ENCODE data around the gene MAGEC3.
"Not testable (repeated sequence)": the region's sequence is repeated elsewhere in the genome, so short reads cannot be mapped to it uniquely, and the experiment has no call there.

The MAGEC3 gene

GRCh38 chrX:141838016-141838415 is at the start of gene MAGEC3:
MAGEC3 (plus strand) TSS chrX:141838316; CDS start chrX:141838316, 0 bp downstream.
- in situ Hi-C loops (cut with MboI; ENCODE audit: low sequenced_read_pairs) = no loop called here

GRCh38 chrX:141791856-141792255 is 46.3 kb upstream of the MAGEC3 start:
- in situ Hi-C loops (cut with MboI; ENCODE audit: low sequenced_read_pairs) = no loop called here

GRCh38 chrX:141811438-141811837 is 26.7 kb upstream of the MAGEC3 start:
- in situ Hi-C loops (cut with MboI; ENCODE audit: low sequenced_read_pairs) = no loop called here

GRCh38 chrX:141814213-141814857 is 23.8 kb upstream of the MAGEC3 start:
- in situ Hi-C loops (cut with MboI; ENCODE audit: low sequenced_read_pairs) = no loop called here

- in situ Hi-C loops (cut with MboI; ENCODE audit: low sequenced_read_pairs) = no loop called here
Observed at GRCh38 chrX:141815904-141816303, 22.2 kb upstream of the MAGEC3 start.

GRCh38 chrX:141832247-141832646 is 5.9 kb upstream of the MAGEC3 start:
- in situ Hi-C loops (cut with MboI; ENCODE audit: low sequenced_read_pairs) = no loop called here

GRCh38 chrX:141839856-141840255 is 1.7 kb downstream of the MAGEC3 start:
- in situ Hi-C loops (cut with MboI; ENCODE audit: low sequenced_read_pairs) = no loop called here

GRCh38 chrX:141857479-141857878 is 19.4 kb downstream of the MAGEC3 start:
- in situ Hi-C loops (cut with MboI; ENCODE audit: low sequenced_read_pairs) = no loop called here

GRCh38 chrX:141879616-141880015 is 41.5 kb downstream of the MAGEC3 start:
- in situ Hi-C loops (cut with MboI; ENCODE audit: low sequenced_read_pairs) = no loop called here

GRCh38 chrX:141888811-141889210 is 50.7 kb downstream of the MAGEC3 start:
- in situ Hi-C loops (cut with MboI; ENCODE audit: low sequenced_read_pairs) = not testable (repeated sequence)

- in situ Hi-C loops (cut with MboI; ENCODE audit: low sequenced_read_pairs) = no loop called here
Observed at GRCh38 chrX:141894733-141895132, 56.6 kb downstream of the MAGEC3 start.

GRCh38 chrX:141897690-141898089 is 59.6 kb downstream of the MAGEC3 start:
- in situ Hi-C loops (cut with MboI; ENCODE audit: low sequenced_read_pairs) = no loop called here

- in situ Hi-C loops (cut with MboI; ENCODE audit: low sequenced_read_pairs) = no loop called here
Observed at GRCh38 chrX:141902366-141902765, 64.2 kb downstream of the MAGEC3 start.

GRCh38 chrX:141903400-141904155 is 65.5 kb downstream of the MAGEC3 start, which contains the start of gene MAGEC1:
MAGEC1 (plus strand) TSS chrX:141903894; CDS start chrX:141905073, 1,179 bp downstream.
- in situ Hi-C loops (cut with MboI; ENCODE audit: low sequenced_read_pairs) = no loop called here

- in situ Hi-C loops (cut with MboI; ENCODE audit: low sequenced_read_pairs) = no loop called here
Observed at GRCh38 chrX:141904262-141904661, 66.1 kb downstream of the MAGEC3 start.

GRCh38 chrX:141917801-141918200 is 79.7 kb downstream of the MAGEC3 start:
- in situ Hi-C loops (cut with MboI; ENCODE audit: low sequenced_read_pairs) = no loop called here

GRCh38 chrX:141924293-141924692 is 86.2 kb downstream of the MAGEC3 start:
- in situ Hi-C loops (cut with MboI; ENCODE audit: low sequenced_read_pairs) = no loop called here

- in situ Hi-C loops (cut with MboI; ENCODE audit: low sequenced_read_pairs) = no loop called here
Observed at GRCh38 chrX:141928432-141928831, 90.3 kb downstream of the MAGEC3 start.

GRCh38 chrX:141934059-141934641 is 96.0 kb downstream of the MAGEC3 start:
- in situ Hi-C loops (cut with MboI; ENCODE audit: low sequenced_read_pairs) = no loop called here

GRCh38 chrX:141935645-141936044 is 97.5 kb downstream of the MAGEC3 start:
- in situ Hi-C loops (cut with MboI; ENCODE audit: low sequenced_read_pairs) = no loop called here

- in situ Hi-C loops (cut with MboI; ENCODE audit: low sequenced_read_pairs) = no loop called here
Observed at GRCh38 chrX:141936080-141936479, 98.0 kb downstream of the MAGEC3 start.

- in situ Hi-C loops (cut with MboI; ENCODE audit: low sequenced_read_pairs) = no loop called here
Observed at GRCh38 chrX:141941234-141941633, 103.1 kb downstream of the MAGEC3 start.
